Activated CD8-positive, alpha-beta T cell treated with anti-CD3 and anti-CD28 coated beads for 36 hours (primary cell): ENCODE measurements around the gene HMCN1. TPM values are rescaled to one million over a fixed set of nuclear protein-coding genes. Genes with fewer than 3 reads are reported as not detected.

Experiments used
- ATAC-seq: fragments of 200-7000 bp; cut with Tn5 transposase; one replicate; pipeline ENCODE4 v1.10.0; 2021; ENCODE audit warnings: mild to moderate bottlenecking, moderate library complexity
- CTCF ChIA-PET: fragments of 350-600 bp; sonication (Branson Sonifier 250); formaldehyde crosslinking; loops from one replicate; lab custom pipeline; 2021; ENCODE audit warnings: antibody characterized with exemption; lab: Charles Lee
- POLR2A ChIA-PET: fragments of 350-600 bp; sonication (Branson Sonifier 250); formaldehyde crosslinking; loops from one replicate; lab custom pipeline; 2021; ENCODE audit warnings: antibody characterized with exemption; lab: Charles Lee
- DNase-seq: peaks from one replicate; pipeline ENCODE4 v3.0.0-alpha.2; 2020
- H3K27ac Mint-ChIP-seq: one replicate; pipeline ENCODE4 v1.8.0; 2021; ENCODE audit warnings: mild to moderate bottlenecking, mixed read lengths
- H3K27me3 Mint-ChIP-seq: one replicate; pipeline ENCODE4 v1.8.0; 2021; ENCODE audit warnings: mixed read lengths
- H3K36me3 Mint-ChIP-seq: one replicate; pipeline ENCODE4 v1.8.0; 2021; ENCODE audit warnings: low read depth, mixed read lengths
- H3K4me1 Mint-ChIP-seq: one replicate; pipeline ENCODE4 v1.8.0; 2021; ENCODE audit warnings: low read depth, mixed read lengths
- H3K4me3 Mint-ChIP-seq: one replicate; pipeline ENCODE4 v1.8.0; 2021; ENCODE audit warnings: mild to moderate bottlenecking, moderate library complexity, mixed read lengths
- H3K9me3 Mint-ChIP-seq: one replicate; pipeline ENCODE4 v1.8.0; 2021; ENCODE audit warnings: mixed read lengths
- intact Hi-C: fragments of 100-400 bp; cut with micrococcal nuclease; formaldehyde crosslinking; loops from one replicate; pipeline ENCODE4 v1.10.0; 2022
- total RNA-seq, 2 experiments: library from RNA; stranded (reverse); gene quantifications; one replicate each; pipeline ENCODE4 v1.2.3, GENCODE V29; 2021
- TF ChIP-seq, protein P1 (sequence below): fragments of 200-600 bp; IDR thresholded peaks from one replicate; pipeline ENCODE4 v1.8.0; 2022; ENCODE audit warnings: antibody characterized with exemption, mild to moderate bottlenecking

Gene HMCN1
- total RNA-seq, 2 experiments from 2014 or later = not detected

DNA sequence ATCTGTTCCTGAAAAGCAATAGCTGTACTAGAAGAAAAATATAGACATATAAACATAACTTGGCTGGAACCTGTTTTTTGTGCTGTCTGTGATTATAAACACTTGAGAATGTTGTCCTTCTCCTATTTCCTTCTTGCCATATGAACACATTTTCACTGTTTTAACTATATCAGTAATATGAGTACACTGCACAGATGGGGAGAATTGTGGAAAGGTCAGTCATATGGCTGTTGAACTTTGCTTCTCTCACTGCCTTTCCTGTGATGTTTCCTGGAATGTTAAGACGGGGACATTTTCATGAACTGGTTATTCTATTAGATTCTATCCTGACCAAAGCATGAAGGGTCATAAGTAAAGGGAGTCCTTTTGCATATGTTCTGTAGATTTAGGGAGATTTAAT is 24.9 kb downstream of the HMCN1 start:
- CTCF ChIA-PET = no interaction called here
- intact Hi-C loops = no loop called here
- Mint-ChIP-seq H3K4me1 (no peaks in the 10 kb centered on the region), H3K27me3 (peaks cover 23% of the 10 kb centered on the region), H3K4me3 (no peak overlapping the region), H3K9me3 (no peaks in the 10 kb centered on the region), H3K36me3 (no peaks in the 10 kb centered on the region), H3K27ac (no peak overlapping the region)
- TF ChIP-seq, protein P1, sequence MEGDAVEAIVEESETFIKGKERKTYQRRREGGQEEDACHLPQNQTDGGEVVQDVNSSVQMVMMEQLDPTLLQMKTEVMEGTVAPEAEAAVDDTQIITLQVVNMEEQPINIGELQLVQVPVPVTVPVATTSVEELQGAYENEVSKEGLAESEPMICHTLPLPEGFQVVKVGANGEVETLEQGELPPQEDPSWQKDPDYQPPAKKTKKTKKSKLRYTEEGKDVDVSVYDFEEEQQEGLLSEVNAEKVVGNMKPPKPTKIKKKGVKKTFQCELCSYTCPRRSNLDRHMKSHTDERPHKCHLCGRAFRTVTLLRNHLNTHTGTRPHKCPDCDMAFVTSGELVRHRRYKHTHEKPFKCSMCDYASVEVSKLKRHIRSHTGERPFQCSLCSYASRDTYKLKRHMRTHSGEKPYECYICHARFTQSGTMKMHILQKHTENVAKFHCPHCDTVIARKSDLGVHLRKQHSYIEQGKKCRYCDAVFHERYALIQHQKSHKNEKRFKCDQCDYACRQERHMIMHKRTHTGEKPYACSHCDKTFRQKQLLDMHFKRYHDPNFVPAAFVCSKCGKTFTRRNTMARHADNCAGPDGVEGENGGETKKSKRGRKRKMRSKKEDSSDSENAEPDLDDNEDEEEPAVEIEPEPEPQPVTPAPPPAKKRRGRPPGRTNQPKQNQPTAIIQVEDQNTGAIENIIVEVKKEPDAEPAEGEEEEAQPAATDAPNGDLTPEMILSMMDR = no peak
- POLR2A ChIA-PET = no interaction called here
- ATAC-seq (no peak), DNase-seq (no peak)

DNA sequence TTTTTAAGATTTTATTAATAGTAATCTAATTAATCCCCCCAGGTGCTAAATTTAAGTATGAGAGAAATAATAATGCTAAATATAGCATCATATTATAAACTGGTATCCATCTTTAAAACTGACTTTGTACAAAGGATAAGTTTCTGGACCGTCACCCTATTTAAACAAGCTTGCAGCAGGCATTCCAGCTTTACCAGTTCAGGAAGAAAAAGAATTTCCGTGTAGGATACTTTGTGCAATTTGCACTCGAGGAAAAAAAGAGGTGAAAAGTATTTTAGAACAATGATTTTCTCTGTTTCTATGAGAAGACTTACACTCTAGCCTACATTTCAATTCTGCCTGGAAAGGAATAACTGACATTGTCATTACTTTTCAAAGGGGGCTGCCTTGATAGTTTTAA is 27.6 kb downstream of the HMCN1 start:
- H3K27me3 Mint-ChIP-seq = peaks cover 23% of the 10 kb centered on the region
- H3K36me3 Mint-ChIP-seq = no peaks in the 10 kb centered on the region
- POLR2A ChIA-PET = no interaction called here
- ATAC-seq = no peak
- no peaks in the 10 kb centered on the region for H3K4me1 Mint-ChIP-seq
- intact Hi-C loops = no loop called here
- CTCF ChIA-PET = no interaction called here
- no peaks in the 10 kb centered on the region for H3K9me3 Mint-ChIP-seq
- TF ChIP-seq, protein P1 = no peak
- no peak overlapping the region for H3K4me3 Mint-ChIP-seq
- no peak overlapping the region for H3K27ac Mint-ChIP-seq
- no peak for DNase-seq

DNA sequence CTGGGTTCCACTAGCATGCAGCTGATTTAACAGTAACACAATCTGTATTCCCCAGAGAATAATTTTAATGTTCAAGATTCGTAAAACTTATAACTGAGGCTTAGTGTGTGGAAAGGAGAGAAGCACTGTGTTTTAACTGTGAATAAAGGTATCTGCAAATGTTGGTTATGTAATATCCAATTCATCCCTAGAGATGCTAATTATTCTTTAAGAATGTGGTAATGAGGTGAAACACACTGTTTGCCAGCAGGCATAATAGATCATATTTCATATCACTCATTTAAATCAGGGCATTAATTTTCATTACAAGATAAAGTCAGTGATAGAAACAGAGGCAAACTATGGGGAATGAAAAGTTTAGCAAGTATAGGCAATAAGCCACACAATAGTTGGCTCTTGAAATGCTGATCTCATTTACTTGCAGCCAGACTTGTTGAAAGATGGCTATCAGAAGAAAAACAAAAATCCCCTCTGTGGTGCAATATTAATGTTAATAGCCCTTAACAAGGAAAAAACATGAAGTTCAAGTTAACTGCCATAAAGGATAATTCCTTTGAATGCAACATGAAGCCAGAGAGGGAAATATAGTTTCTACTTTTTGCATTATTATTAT is 33.4 kb downstream of the HMCN1 start:
- no peak overlapping the region for H3K4me3 Mint-ChIP-seq
- intact Hi-C loops = no loop called here
- POLR2A ChIA-PET = no interaction called here
- ATAC-seq (no peak), DNase-seq (no peak)
- no peaks in the 10 kb centered on the region for H3K4me1 Mint-ChIP-seq
- H3K36me3 Mint-ChIP-seq = no peaks in the 10 kb centered on the region
- TF ChIP-seq, protein P1 = no peak
- peaks cover 7% of the 10 kb centered on the region for H3K27me3 Mint-ChIP-seq
- CTCF ChIA-PET = no interaction called here
- H3K9me3 Mint-ChIP-seq = no peaks in the 10 kb centered on the region
- no peak overlapping the region for H3K27ac Mint-ChIP-seq

DNA sequence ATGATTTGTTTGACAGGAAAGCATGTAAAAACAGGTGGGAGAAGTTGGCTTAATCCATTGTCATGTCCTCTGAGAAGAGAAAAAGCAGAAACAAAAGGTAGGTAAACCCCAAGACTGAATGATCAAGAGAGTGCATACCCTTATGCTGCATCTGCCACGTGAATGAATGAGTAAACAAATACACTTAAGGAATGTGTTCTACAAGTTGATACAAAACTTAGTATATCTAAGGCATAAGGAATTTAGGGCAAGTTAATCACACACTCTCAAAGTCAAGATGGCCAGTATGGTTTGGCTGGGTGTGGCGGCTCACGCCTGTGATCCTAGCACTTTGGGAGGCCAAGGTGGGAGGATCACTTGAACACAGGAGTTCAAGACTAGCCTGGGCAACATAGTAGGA is 34.2 kb downstream of the HMCN1 start:
- intact Hi-C loops = no loop called here

DNA sequence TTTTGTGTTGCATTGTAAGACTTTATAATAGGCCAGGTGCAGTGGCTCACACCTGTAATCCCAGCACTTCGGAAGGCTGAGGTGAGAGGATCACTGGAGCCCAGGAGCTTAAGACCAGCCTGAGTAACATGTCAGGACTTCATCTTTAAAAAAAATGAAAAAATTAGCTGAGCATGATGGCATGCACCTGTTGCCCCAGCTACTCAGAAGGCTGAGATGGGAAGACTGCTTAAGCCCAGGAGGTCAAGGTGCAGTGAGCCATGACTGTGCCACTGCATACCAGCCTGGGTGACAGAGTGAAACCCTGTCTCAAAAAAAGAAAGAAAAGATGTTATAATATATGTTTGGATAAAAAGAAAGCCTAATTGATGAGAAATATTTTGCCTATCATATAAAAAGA is 34.9 kb downstream of the HMCN1 start:
- ATAC-seq = no peak
- Mint-ChIP-seq H3K27me3 (peaks cover 2% of the 10 kb centered on the region), H3K27ac (no peak overlapping the region), H3K36me3 (no peaks in the 10 kb centered on the region), H3K4me1 (no peaks in the 10 kb centered on the region), H3K9me3 (no peaks in the 10 kb centered on the region), H3K4me3 (no peak overlapping the region)
- POLR2A ChIA-PET = no interaction called here
- DNase-seq = no peak
- intact Hi-C loops = no loop called here
- TF ChIP-seq, protein P1 = no peak
- CTCF ChIA-PET = no interaction called here

More for the DNA sequence above, 34.2 kb downstream of the HMCN1 start:
- Mint-ChIP-seq H3K4me1 (no peaks in the 10 kb centered on the region), H3K4me3 (no peak overlapping the region), H3K27ac (no peak overlapping the region), H3K27me3 (peaks cover 2% of the 10 kb centered on the region), H3K36me3 (no peaks in the 10 kb centered on the region), H3K9me3 (no peaks in the 10 kb centered on the region)
- TF ChIP-seq, protein P1 = no peak
- ChIA-PET POLR2A (no interaction called here), CTCF (no interaction called here)
- ATAC-seq (no peak), DNase-seq (no peak)
